Transverse colon (tissue), 3 donors: ENCODE measurements around the gene NPAP1.

Source experiments
- EP300 ChIP-seq: sonication (generic); formaldehyde crosslinking; IDR thresholded peaks from one replicate; pipeline ENCODE4 v1.6.1; 2017; ENCODE audit warnings: antibody characterized with exemption, low read depth
- TF ChIP-seq, protein P1 (sequence below), 5 experiments: fragments of 200-600 bp in 3 of 5; fragments of 450-650 bp in 2 of 5; sonication (generic) in 3 of 5; IDR thresholded peaks; 1 replicate in 2 of 5; 2 replicates in 3 of 5; pipeline ENCODE4 v1.5.1; 2016 to 2017; ENCODE audit warnings: antibody characterized with exemption in 5 of 5, inconsistent platforms in 3 of 5, mild to moderate bottlenecking in 2 of 5, moderate library complexity in 1 of 5

GRCh38 chr15:24684313-24684712, 8.7 kb downstream of the NPAP1 start:
- TF ChIP-seq, protein P1, sequence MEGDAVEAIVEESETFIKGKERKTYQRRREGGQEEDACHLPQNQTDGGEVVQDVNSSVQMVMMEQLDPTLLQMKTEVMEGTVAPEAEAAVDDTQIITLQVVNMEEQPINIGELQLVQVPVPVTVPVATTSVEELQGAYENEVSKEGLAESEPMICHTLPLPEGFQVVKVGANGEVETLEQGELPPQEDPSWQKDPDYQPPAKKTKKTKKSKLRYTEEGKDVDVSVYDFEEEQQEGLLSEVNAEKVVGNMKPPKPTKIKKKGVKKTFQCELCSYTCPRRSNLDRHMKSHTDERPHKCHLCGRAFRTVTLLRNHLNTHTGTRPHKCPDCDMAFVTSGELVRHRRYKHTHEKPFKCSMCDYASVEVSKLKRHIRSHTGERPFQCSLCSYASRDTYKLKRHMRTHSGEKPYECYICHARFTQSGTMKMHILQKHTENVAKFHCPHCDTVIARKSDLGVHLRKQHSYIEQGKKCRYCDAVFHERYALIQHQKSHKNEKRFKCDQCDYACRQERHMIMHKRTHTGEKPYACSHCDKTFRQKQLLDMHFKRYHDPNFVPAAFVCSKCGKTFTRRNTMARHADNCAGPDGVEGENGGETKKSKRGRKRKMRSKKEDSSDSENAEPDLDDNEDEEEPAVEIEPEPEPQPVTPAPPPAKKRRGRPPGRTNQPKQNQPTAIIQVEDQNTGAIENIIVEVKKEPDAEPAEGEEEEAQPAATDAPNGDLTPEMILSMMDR (IDR thresholded peaks at IDR 0.05) = no peak
- no peak for TF ChIP-seq EP300
